GM21447 (cell line): ENCODE measurements around the gene CCDC195.

ENCODE experiments used
- ATAC-seq: cut with Tn5 transposase; IDR thresholded peaks from one replicate; pipeline ENCODE4 v1.9.1; 2021; ENCODE audit not compliant: unreplicated experiment

Gene CCDC195

DNA sequence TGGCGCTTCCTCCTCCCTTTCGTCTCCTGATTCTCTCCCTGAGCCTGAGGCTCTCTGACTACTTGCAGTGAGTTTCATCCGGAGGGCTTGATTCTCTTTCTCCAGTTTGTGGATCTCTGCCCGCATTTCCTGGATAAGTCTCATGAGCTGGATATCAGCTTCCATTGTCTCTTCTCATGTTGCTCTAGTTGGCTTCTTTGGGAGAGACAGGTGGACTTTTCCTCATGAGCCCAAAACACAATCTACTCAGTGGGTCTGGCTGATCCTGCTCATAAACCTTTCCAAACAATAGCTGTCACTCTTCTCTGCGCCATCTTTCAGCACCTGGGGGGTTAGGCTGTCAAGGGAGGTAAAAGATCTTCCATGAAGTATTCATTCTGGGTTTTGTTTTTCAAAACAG, at the start of gene CCDC195:
Gene CCDC195, minus strand, starts transcription at position 165 of the 400 bp plus-strand sequence. Its CDS starts 0 bp downstream, at position 165.
- ATAC-seq = no peak

GRCh38 chr2:224764565-224765236, 48.5 kb upstream of the CCDC195 start:
- peak; percentile 81 for ATAC-seq

GRCh38 chr2:224757934-224758548, 41.9 kb upstream of the CCDC195 start:
- ATAC-seq = no peak

DNA sequence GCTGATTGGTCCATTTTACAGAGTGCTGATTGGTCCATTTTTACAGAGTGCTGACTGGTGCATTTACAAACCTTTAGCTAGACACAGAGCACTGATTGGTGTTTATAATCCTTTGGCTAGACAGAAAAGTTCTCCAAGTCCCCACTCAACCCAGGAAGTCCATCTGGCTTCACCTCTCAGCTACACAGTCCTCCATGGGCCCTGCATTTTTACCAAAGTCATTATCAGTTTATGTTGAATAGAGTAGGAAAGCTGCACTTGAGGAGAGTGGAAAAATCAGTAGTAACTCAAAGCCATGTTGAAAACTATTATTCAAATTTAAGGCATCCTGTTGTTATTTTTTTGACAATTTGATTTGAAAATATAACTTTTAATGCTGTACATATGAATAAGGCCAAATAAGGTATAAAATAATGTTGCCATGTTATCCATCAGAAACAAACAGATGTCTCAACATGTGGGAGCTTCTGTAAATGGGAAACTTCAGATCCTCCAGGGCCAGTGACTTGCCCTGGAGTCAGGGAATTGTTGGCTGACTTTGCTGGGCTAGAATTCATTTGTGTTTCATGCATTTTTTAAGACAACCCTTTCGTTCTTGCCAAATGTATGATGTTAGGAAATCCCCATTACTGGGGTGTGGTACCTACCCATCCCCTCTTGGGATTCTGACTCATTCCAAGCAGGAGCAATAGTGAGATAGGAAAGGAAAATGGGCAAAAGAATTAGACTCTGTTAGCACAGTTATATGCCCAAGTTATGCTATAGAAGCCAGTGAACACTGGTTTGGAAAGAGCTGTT, 37.8 kb upstream of the CCDC195 start:
- no peak for ATAC-seq

DNA sequence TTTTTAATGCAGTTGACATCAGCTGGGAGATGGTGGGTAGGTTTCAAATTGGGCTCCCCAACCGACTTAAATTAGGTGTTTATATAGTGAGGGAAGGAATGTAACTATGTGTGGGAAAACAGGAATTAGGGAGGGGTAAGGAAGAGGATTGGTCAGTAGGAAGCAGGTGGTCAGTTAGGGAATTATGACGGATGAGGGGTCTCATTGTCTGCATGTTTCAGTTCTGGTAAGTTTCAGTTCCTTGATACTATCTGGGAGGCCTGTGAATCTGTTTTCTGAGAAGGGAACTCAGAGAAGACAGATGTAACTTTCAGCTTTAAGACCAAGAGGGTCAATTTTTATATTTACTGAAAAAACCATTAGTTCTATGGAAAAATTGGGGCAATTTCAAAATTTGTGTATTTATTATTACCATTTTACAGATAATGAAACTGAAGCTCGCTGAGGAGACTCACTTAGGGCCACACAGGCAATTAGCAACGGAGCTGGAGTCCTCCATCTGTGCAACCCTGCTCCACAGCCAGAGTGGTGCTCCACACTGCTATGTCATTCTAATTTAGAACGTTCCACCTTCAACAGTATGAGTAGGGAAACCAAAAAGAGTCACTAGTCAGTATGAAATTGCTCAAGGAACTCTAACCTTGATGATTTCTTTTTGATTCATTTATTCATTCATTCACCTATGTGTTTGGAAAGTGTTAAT, 36.0 kb upstream of the CCDC195 start:
- peak; percentile 78 for ATAC-seq

- no peak for ATAC-seq
Observed at GRCh38 chr2:224749136-224749535, 33.0 kb upstream of the CCDC195 start.

DNA sequence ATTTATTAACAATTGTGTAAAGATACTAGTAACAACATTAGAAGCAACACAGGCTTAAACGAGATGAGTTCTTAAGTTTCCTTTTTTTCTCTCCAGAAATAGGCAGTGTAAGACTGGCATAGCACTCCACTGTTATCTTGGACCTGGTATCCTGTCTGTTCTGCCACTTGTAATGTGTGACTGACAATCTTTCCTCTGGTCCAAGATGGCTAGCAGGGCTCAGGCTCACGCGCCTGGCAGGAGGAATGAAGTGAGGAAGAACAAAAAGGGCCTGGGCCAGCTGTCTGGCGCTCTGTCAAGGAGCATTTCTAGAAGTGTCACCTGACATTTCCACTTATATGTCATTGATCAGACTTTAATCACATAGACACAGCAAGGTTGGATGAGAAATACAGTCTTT, 31.6 kb upstream of the CCDC195 start:
- no peak for ATAC-seq

- no peak for ATAC-seq
Observed at GRCh38 chr2:224736227-224736626, 20.1 kb upstream of the CCDC195 start.

DNA sequence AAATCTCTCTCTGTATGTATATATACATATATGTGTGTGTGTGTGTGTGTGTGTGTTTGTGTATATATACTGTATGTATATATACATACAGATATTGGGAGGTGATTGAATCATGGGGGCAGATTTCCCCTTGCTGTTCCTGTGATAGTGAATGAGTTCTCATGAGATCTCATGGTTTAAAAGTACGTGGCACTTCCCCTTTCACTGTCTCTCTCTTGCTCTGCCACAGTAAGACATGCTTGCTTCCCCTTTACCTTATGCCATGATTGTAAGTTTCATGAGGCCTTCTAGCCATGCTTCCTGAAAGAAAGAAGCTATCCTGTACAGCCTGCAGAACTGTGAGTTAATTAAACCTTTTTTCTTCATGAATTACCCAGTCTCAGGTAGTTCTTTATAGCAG, 18.8 kb upstream of the CCDC195 start:
- no peak for ATAC-seq

- no peak for ATAC-seq
Observed at GRCh38 chr2:224731665-224732064, 15.5 kb upstream of the CCDC195 start.

GRCh38 chr2:224729435-224729834, 13.3 kb upstream of the CCDC195 start:
- no peak for ATAC-seq

GRCh38 chr2:224724331-224724730, 8.2 kb upstream of the CCDC195 start:
- ATAC-seq = no peak

DNA sequence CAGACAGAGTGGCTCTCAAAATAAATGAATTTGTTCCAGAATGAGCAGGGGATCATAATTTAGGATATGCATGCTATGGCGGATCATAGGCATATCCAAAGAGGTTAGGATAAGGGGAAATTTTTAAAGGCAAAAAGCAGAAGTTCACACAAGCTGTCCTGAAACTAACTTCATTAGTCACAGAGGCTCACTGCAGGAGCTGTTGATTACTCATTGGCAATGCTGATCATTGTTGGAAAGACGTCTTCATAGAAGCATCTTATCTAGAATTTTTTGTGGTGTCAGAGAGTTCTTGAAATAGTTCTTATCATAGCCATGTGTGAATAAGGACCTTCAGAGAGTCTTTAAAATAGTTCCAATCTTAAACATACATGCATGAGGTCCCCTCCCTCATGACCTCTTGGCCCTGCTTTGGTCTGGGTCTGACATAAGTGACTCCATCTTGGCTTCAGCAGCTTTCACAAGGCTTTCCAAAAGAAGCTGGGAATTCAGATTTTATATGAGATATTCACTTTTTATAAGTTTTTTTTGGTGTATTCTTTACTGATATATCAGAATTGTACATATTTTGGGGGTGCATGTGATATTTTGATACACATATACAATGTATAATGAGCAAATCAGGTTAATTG, 7.5 kb upstream of the CCDC195 start:
- ATAC-seq = peak; percentile 76

DNA sequence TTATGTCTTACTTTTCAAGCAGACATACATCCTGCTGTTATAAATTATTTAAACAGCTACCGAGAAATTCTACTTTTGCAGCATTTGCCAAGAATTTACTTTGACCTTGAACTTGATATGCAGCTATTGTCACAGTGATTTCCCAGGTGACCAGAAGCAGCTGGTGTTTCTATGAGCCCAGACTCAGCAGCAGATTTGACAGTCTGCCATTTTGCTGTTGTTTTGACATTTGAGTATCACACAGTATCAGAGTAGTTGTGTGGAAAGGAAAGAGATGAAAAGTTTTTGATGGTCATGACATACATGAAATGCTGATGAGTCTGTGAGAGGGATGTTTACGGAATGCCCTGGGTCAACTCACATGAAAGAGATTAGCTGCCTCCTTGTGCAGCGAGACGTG, 6.6 kb upstream of the CCDC195 start:
- no peak for ATAC-seq

GRCh38 chr2:224722250-224722649, 6.1 kb upstream of the CCDC195 start:
- ATAC-seq = no peak

DNA sequence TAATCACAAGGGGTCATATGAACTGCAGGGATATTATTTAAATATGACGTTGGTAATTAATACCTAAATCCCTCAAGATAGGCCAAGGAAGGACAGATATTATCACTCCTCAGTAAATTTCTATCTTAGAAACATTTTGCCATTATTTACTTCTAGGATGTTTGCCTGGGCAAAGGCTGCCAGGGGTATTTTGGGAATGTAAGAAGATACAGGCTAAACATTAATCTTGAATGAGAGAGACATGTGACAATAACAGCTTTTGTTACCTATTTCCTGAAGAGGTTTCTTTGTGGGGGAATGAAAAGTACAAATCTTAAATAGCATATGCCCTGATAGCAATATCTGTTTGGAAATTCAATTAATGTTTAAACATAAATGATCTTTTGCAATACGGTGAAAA, 756 bp upstream of the CCDC195 start:
- no peak for ATAC-seq

DNA sequence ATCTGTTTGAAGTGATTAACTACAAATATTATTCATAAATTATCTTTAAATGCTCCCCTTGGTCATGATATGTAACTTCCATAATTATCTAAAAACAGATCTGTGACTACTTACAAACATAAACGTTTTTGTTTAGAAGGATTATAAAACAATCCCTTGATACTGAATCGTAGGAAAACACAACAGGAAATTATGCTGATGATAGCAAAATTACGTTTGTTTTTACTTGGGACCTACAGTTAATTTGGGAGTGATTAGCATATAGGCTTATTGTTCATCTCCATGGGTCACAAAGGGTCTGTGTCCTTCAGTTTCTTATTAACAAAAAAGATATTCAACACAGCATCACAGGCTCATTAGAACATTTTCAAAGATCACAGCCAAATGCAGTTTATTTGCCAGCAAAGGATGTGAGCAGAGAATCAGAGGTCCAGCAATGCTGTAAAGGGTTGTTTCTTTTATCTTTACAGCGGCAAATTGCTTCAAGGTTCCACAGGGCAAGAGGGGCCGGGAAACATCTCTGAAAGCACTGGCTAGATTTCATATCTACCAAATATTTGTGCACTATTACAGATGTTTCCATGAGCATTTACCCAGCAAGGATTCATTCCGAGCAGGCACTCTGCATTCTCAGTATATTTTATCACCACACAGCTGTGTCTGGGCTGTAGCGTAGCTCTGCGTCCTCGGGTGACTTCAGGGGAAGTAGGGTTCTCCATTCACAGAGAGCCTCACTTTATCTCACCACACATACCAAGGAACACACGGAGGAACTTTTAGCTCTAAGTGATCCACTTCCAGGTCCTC, 4.1 kb downstream of the CCDC195 start:
- ATAC-seq = no peak

DNA sequence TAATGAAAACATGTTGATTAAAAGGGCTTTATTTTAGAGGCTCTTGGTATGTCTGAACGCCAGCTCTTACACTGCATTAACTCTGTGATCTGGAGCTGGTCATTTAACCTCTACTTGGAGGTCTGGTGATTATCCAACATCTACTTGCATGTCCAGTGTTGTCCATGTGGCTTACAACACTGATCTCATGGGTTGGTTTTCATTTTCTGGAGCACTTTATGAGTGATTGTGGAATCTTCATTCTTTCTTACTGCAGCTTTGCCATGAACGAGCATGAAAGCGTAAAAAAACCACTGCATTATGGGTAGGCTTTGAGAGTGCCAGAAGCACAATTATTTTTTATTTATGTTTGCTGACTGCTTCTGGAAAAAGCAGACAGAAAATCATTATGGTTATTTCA, 4.8 kb downstream of the CCDC195 start:
- ATAC-seq = no peak

DNA sequence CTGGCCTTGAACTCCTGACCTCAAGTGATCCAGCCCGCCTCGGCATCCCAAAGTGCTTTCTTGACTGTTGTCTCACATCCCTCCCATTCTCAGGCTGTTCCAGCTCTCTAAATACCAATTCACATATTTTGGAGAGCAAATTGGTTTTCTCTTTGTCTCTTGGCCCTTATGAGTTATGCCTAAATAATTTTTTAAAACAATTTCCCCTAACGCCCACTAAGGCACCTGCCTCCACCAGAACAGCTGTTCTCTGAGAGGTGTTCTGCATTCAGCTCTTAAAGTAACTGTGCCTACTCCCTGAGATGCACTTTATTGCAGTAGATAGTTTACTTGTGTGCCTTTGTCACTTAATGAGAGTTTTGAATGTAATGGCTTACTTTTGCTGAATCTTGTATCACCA, 6.9 kb downstream of the CCDC195 start:
- ATAC-seq = no peak

- no peak for ATAC-seq
Observed at GRCh38 chr2:224694502-224694901, 21.7 kb downstream of the CCDC195 start.
